ENCODE results near the gene ZCCHC10. TPM values are rescaled to one million over a fixed set of nuclear protein-coding genes. Genes with fewer than 3 reads are reported as not detected.
A peak's percentile ranks its signal among the peaks of the same experiment; 100 is the strongest.

Gene ZCCHC10
- 10 to 100 TPM; 44.4 to 47.6 (median 44.5) TPM for polyA plus RNA-seq

DNA sequence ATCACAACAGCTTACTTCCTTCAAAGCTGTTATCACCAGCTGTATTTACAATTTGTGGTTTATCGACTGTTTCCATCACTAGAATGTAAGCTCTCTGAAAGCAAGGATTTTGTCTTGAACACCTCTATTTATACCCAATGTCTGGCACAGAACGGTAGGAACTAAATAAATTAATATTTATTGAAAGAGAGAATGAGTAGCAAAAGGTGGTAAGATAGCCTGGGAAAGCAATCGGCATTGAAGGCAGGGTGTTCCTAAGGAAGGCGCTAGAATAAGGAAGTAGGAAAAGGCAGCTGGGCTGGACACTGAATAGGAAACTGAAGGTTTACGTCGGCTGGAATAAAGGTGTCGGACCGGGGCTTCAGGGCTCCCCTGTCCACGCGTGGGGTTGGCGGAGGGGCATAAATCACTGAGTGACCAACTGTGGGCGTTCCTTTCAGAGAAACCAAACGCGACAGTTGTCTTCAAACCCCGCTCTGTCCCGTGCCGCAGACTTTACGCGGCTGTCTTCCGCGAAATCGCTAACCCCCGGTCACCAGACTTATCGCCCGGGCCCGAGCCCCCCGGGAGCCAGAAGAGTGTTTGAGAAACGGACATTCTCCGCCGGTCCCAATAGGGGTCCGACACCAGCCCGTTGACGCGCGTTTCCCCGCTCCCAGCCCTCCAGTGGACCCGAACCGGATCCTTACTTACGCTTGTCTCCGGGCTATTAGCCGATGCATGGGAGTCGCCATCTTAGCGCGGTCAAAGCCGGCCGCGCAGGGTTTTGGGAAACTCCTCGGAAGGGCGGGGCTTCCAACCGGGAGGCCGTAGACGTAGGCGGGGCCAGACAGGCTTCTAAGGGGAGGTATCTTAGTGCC is at the start of gene ZCCHC10:
TSS of gene ZCCHC10 (minus strand) at position 746 of the 860 bp plus-strand sequence. CDS start at position 734, 12 bp downstream.
- peak within 1 kb of the TSS; percentile 92 to 96 (median 96) for H3K27ac Mint-ChIP-seq
- peak; percentile 87 for DNase-seq
- no peaks in the 10 kb centered on the region for H3K9me3 Mint-ChIP-seq
- peaks cover 20 to 38% of the 10 kb centered on the region in 2 donors for H3K4me1 Mint-ChIP-seq
- no peaks in the 10 kb centered on the region for H3K36me3 Mint-ChIP-seq
- peaks cover 0 to 8% (median 2%) of the 10 kb centered on the region in 3 donors for H3K27me3 Mint-ChIP-seq (ENCODE audit: low read depth in 3 of 3)
- H3K4me3 Mint-ChIP-seq = peak within 1 kb of the TSS; percentile 95 to 98 (median 96)

DNA sequence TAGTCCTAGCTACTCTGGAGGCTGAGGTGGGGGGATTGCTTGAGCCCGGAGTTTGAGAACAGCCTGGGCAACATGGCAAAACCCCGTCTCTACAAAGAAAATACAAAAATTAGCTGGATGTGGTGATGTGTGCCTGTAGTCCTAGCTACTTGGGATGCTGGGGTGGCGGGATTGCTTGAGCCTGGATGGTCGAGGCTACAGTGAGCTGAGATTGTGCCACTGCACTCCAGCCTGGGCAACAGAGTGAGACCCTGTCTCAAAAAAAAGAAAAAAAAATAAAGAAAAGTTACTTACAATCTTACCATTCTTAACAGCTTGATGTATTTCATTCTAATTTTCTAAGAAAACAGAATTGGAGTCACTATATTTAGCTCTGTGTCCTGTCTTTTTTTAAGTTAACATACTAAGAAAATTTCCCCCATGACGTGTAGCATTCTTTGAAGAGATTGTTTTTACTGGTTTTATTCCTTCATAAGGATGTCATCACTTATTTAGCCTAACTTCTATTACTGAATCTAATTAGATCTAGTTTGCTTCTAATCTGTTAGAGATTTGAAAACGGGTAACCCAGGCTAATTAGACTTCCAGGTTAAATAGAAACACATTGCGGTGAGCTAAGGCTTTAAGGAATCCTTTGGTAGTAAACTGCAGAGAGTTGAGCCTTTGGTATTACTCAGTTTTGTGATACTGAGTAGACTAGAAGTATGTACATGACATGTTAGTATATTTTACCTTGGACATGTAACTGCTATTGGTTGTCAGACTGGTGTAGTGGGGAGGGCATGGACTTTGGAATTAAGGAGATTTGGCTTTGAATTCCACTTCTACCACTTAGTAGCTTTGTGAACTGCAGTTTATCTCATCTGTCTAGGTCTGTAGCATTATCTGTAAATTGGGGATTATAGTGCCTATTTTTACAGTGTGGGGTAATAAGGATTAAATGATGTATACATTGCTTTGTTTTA is 49.5 kb upstream of the ZCCHC10 start:
- DNase-seq = no peak
- Mint-ChIP-seq H3K36me3 (peaks cover 19 to 38% (median 25%) of the 10 kb centered on the region in 3 donors), H3K4me3 (no peak overlapping the region), H3K27ac (peak overlapping the region in 2 of 6 donors; percentile 17 to 30), H3K9me3 (no peaks in the 10 kb centered on the region), H3K4me1 (peaks cover 22 to 46% of the 10 kb centered on the region in 2 donors), H3K27me3 (ENCODE audit: low read depth in 3 of 3) (peaks cover 0 to 4% (median 0%) of the 10 kb centered on the region in 3 donors)

GRCh38 chr5:133072021-133072420 is 45.7 kb upstream of the ZCCHC10 start:
- Mint-ChIP-seq H3K9me3 (no peaks in the 10 kb centered on the region), H3K36me3 (peaks cover 33 to 48% (median 38%) of the 10 kb centered on the region in 3 donors), H3K27me3 (ENCODE audit: low read depth in 3 of 3) (peaks cover 0 to 2% (median 2%) of the 10 kb centered on the region in 3 donors), H3K4me3 (no peak overlapping the region), H3K4me1 (peaks cover 14 to 40% of the 10 kb centered on the region in 2 donors), H3K27ac (peak overlapping the region in 3 of 6 donors; percentile 6 to 46 (median 42))
- no peak for DNase-seq

DNA sequence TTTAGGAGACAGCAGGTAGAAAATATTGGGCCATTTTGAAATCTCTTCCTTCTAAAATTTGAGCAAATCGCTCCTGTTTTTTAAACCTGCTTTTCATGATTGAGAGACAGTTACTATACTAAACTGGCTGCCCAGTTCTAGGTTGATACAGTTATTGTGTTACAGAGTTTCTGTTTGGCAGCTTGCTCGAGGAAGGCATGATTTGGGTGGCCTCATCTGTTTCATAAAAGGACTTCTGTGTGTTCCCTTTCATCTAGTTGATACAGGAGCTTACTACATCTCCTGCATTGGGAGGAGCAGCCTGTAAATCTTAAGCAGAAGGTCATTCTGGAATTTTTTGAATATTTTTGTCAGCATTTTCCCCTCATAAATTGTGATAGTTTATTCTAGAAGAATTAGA is 39.7 kb upstream of the ZCCHC10 start:
- no peak for DNase-seq
- Mint-ChIP-seq H3K4me1 (peaks cover 32 to 46% of the 10 kb centered on the region in 2 donors), H3K36me3 (peaks cover 18% of the 10 kb centered on the region in 3 donors), H3K27ac (peak overlapping the region in 1 of 6 donors; percentile 25), H3K4me3 (no peak overlapping the region), H3K9me3 (no peaks in the 10 kb centered on the region), H3K27me3 (ENCODE audit: low read depth in 3 of 3) (peaks cover 0 to 2% (median 0%) of the 10 kb centered on the region in 3 donors)

DNA sequence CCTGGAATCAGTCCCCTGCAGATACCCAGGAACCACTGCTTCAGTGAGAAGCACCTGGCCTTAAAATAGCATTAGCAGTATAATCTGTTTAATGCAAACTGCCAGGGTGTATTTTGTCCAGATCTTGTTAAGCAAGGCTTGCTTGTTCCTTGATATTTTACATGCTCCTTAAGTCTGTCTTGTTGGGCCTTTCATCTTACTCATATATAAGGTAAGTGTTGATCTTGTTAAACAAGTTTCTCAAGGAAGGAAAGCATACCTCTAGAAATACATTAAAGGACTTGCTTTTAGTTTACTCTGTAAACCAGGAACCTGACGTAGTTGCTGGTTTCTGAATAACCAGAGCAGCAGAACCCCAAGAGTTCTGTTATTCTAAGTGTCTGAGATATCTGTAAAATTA is 39.1 kb upstream of the ZCCHC10 start:
- DNase-seq = no peak
- Mint-ChIP-seq H3K4me3 (no peak overlapping the region), H3K9me3 (no peaks in the 10 kb centered on the region), H3K4me1 (peaks cover 32 to 46% of the 10 kb centered on the region in 2 donors), H3K36me3 (peaks cover 14 to 18% (median 18%) of the 10 kb centered on the region in 3 donors), H3K27me3 (ENCODE audit: low read depth in 3 of 3) (peaks cover 0 to 2% (median 0%) of the 10 kb centered on the region in 3 donors), H3K27ac (peak overlapping the region in 1 of 6 donors; percentile 14)

DNA sequence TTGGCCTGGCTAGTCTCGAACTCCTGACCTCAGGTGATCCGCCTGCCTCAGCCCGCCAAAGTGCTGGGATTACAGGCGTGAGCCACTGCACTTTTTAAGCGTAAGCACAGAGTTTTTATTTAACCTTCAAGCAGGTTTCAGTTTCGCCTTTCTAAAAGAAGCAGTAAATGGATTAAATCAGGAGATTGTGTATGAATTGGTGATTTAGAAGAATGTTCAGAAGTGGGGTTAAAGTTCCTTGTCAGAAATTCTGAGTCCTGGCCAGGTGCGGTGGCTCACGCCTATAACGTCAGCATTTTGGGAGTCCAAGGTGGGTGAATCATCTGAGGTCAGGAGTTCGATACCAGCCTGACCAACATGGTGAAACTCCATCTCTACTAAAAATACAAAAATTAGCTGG is 37.6 kb upstream of the ZCCHC10 start:
- no peak for DNase-seq
- Mint-ChIP-seq H3K9me3 (no peaks in the 10 kb centered on the region), H3K4me1 (peaks cover 38 to 53% of the 10 kb centered on the region in 2 donors), H3K27me3 (ENCODE audit: low read depth in 3 of 3) (peaks cover 0 to 2% (median 0%) of the 10 kb centered on the region in 3 donors), H3K4me3 (no peak overlapping the region), H3K36me3 (peaks cover 9 to 13% (median 13%) of the 10 kb centered on the region in 3 donors), H3K27ac (no peak overlapping the region)

DNA sequence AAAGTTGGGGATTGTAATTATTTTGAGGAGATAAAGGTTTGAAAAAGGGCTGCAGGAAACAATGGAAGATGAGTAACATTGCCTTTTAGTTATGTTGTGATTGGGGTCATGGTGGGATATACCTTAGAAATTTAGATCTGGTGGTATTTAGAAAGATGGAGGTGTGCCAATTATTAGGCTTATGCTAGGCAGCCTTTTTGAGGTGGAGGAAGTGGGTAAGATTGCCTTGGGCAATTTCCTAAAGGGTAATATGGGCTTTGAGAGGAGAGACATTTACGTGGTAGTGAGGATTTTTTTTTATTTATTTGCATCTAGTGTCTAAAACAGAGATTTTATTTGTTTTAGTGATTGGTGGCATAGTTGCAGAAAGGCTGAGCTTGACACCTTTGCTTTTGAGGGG is 35.9 kb upstream of the ZCCHC10 start:
- Mint-ChIP-seq H3K27ac (peak overlapping the region in 4 of 6 donors; percentile 43 to 61 (median 50)), H3K4me3 (peak overlapping the region in 1 of 5 donors; percentile 19), H3K36me3 (peaks cover 2 to 3% (median 3%) of the 10 kb centered on the region in 3 donors), H3K27me3 (ENCODE audit: low read depth in 3 of 3) (no peaks in the 10 kb centered on the region), H3K4me1 (peaks cover 42 to 51% of the 10 kb centered on the region in 2 donors), H3K9me3 (no peaks in the 10 kb centered on the region)
- DNase-seq = no peak

DNA sequence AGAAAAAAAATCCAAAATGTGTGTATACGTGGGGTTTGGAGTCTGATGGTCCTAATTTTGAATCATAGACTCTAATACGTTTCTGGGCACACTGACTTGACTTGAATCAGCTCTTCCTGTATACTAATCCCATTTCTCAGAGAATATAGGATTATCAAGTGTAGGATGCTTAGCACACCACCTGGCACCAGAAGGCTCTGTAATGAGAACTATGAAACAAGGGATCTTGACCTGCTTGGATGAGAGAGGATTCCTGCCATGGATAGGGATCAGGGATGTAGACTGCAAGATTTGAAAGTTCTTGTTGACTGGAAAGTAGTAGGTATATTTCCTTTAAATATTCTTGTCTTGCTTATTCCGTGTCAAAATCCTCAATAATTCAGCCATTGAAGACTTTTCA is 33.3 kb upstream of the ZCCHC10 start:
- Mint-ChIP-seq H3K36me3 (no peaks in the 10 kb centered on the region), H3K4me1 (peaks cover 50 to 67% of the 10 kb centered on the region in 2 donors), H3K27me3 (ENCODE audit: low read depth in 3 of 3) (no peaks in the 10 kb centered on the region), H3K9me3 (no peaks in the 10 kb centered on the region), H3K27ac (peak overlapping the region in 4 of 6 donors; percentile 9 to 70 (median 30)), H3K4me3 (no peak overlapping the region)
- DNase-seq = no peak

DNA sequence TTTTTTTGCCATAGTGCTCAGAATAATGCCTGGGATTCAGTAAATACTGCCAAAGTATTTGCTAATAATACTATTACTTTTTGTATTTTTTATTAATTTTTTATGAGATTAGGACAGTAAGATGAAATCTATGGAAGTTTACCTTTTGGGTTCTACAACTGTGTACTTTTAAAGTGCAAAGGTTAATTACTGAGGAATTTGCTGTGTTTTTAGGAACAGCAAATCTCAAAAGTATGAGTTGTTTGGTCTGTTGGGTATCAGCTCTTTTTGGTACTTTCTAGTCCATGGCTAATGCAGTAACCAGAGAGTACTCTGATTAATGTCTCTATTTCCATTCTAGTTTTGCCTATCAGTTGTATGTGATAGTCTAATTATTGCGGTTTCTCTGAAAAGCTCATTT is 30.5 kb upstream of the ZCCHC10 start:
- peaks cover 56 to 75% of the 10 kb centered on the region in 2 donors for H3K4me1 Mint-ChIP-seq

GRCh38 chr5:133054697-133055471 is 28.5 kb upstream of the ZCCHC10 start:
- Mint-ChIP-seq H3K27me3 (ENCODE audit: low read depth in 3 of 3) (peaks cover 3 to 16% (median 7%) of the 10 kb centered on the region in 3 donors), H3K4me3 (peak overlapping the region; percentile 28 to 57 (median 44)), H3K36me3 (no peaks in the 10 kb centered on the region), H3K4me1 (peaks cover 65 to 82% of the 10 kb centered on the region in 2 donors), H3K9me3 (no peaks in the 10 kb centered on the region), H3K27ac (peak overlapping the region in 5 of 6 donors; percentile 7 to 66 (median 55))
- no peak for DNase-seq

More for the DNA sequence above, 30.5 kb upstream of the ZCCHC10 start:
- no peak for DNase-seq
- Mint-ChIP-seq H3K4me3 (no peak overlapping the region), H3K27ac (no peak overlapping the region), H3K36me3 (no peaks in the 10 kb centered on the region), H3K9me3 (no peaks in the 10 kb centered on the region), H3K27me3 (ENCODE audit: low read depth in 3 of 3) (peaks cover 0 to 8% (median 3%) of the 10 kb centered on the region in 3 donors)

DNA sequence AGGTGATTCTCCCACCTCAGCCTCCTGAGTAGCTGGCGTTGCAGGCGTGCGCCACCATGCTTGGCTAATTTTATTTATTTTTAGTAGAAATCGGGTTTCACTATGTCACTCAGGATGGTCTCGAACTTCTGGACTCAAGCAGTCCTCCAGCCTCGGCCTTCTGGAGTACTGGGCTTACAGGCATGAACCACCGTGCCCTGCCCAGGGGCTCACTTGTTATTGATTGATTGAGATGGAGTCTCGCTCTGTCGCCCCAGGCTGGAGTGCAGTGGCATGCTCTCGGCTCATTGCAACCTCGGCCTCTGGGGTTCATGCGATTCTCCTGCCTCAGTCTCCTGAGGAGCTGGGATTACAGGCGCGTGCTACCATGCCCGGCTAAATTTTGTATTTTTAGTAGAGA is 27.1 kb upstream of the ZCCHC10 start:
- Mint-ChIP-seq H3K36me3 (no peaks in the 10 kb centered on the region), H3K4me3 (peak overlapping the region; percentile 96 to 98 (median 97))
- no peak for DNase-seq

GRCh38 chr5:133052317-133053175 is 26.2 kb upstream of the ZCCHC10 start:
- H3K9me3 Mint-ChIP-seq = no peaks in the 10 kb centered on the region
- peak; percentile 52 to 59 (median 53) for DNase-seq

More for the DNA sequence above, 27.1 kb upstream of the ZCCHC10 start:
- Mint-ChIP-seq H3K9me3 (no peaks in the 10 kb centered on the region), H3K4me1 (peaks cover 61 to 76% of the 10 kb centered on the region in 2 donors), H3K27ac (peak overlapping the region in 3 of 6 donors; percentile 17 to 99 (median 99)), H3K27me3 (ENCODE audit: low read depth in 3 of 3) (peaks cover 3 to 17% (median 7%) of the 10 kb centered on the region in 3 donors)

More at GRCh38 chr5:133052317-133053175, 26.2 kb upstream of the ZCCHC10 start:
- H3K4me3 Mint-ChIP-seq = peak overlapping the region; percentile 96 to 98 (median 97)
- H3K4me1 Mint-ChIP-seq = peaks cover 53 to 69% of the 10 kb centered on the region in 2 donors
- H3K36me3 Mint-ChIP-seq = no peaks in the 10 kb centered on the region
- peak overlapping the region; percentile 99 to 100 (median 100) for H3K27ac Mint-ChIP-seq
- H3K27me3 Mint-ChIP-seq (ENCODE audit: low read depth in 3 of 3) = peaks cover 5 to 19% (median 7%) of the 10 kb centered on the region in 3 donors

Data from immature natural killer cell (primary cell).